Astrocyte of the spinal cord (primary cell): ENCODE results near the gene IFNW1.

Source experiments
- DNase-seq: peaks from one replicate; pipeline ENCODE4 v3.0.0; 2011; ENCODE audit warnings: low read depth, low spot score
- H3K4me3 ChIP-seq: 2 replicates; pipeline ENCODE4 v1.5.1; 2011; ENCODE audit warnings: low read depth, mild to moderate bottlenecking, low read length, moderate library complexity
- in situ Hi-C: cut with HindIII; loops from 2 replicates; pipeline ENCODE4 v1.10.0; 2017; ENCODE audit warnings: low sequenced_read_pairs
- TF ChIP-seq, protein P1 (sequence below): IDR thresholded peaks from 2 replicates; pipeline ENCODE4 v1.5.1; 2012; ENCODE audit warnings: low read depth, mild to moderate bottlenecking, low read length, inconsistent platforms

The IFNW1 gene

DNA sequence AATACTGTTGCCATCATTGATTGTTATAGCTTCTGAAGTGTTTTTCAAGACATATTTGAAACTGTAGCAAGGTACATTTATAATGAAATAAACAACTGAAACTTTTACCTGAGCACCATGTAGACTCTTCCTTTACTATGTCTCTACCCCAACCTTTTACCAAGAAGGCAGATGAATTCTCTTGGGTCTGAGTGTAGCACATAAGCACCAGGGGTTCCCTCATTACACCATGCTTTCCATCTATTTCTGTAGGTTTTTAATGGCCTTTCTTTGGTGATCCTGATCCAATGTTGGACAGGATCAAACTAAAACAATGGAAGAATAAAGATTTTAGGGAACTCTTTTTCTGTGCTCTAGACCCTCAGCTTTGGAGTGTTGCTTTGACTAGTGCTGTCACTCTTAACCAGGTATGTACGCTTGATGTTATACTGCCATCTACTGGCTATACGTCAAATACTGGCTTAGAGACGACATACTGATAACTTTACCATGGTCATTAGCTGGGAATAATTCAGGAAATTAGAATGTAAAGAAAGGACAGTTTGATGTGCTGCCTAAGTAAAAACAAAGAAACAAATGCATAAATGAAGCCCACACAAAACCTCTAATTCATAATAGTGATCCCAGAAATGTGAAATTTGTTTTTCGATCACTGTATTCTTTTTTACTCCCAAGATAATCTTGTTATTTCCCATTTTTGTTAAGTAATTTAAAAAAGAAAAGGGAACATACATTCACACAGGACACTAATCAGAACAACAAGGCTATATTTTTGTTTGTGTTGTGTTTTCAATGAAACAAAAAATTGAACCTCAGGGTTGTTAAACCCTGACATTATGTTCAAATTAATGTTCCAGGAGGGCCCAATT, 30.7 kb downstream of the IFNW1 start:
- peak; percentile 75 for DNase-seq
- TF ChIP-seq, protein P1, sequence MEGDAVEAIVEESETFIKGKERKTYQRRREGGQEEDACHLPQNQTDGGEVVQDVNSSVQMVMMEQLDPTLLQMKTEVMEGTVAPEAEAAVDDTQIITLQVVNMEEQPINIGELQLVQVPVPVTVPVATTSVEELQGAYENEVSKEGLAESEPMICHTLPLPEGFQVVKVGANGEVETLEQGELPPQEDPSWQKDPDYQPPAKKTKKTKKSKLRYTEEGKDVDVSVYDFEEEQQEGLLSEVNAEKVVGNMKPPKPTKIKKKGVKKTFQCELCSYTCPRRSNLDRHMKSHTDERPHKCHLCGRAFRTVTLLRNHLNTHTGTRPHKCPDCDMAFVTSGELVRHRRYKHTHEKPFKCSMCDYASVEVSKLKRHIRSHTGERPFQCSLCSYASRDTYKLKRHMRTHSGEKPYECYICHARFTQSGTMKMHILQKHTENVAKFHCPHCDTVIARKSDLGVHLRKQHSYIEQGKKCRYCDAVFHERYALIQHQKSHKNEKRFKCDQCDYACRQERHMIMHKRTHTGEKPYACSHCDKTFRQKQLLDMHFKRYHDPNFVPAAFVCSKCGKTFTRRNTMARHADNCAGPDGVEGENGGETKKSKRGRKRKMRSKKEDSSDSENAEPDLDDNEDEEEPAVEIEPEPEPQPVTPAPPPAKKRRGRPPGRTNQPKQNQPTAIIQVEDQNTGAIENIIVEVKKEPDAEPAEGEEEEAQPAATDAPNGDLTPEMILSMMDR, result peak; percentile 81
- in situ Hi-C loops, result no loop called here
- H3K4me3 ChIP-seq, result no peak overlapping the region

DNA sequence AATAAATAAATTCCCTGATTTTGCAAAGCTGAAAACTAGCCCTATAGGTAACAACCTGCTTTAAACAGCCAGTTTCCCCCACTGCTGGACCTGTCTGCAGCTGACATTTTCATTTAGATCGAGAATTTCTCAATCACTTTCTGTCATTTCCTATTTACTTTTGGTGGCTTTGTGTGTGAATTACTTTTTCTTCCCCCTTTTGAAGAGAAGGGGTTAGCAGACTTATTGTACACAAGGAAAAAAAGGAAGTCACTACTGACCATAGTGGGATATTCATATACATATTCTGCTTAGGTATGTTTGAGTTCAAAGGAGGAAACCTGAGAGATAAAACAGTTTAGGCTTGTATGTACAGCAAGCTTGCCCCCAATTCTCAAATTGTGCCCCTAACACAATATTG, 36.8 kb downstream of the IFNW1 start:
- H3K4me3 ChIP-seq, result no peak overlapping the region
- in situ Hi-C loops, result no loop called here
- TF ChIP-seq, protein P1, result no peak
- DNase-seq, result no peak

DNA sequence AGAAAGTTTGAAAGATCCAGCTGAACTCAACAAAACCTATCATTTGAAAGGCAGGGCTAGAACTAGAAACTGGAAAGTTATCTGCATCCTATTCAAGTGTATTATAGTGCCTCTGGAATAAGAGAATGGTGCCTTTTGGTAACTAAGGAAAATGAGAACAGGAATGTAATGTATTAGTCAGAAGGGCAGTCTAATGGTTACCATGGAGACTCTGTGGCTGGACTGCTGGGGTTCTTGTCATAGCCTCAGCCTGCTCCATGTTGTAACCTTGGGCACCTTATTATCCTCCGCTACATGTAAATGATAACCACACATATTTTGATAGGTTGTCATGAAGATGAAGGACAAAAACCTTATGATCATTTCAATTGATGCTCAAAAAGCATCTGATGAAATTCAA, 39.3 kb downstream of the IFNW1 start:
- in situ Hi-C loops, result no loop called here
- TF ChIP-seq, protein P1, result no peak
- no peak overlapping the region for H3K4me3 ChIP-seq
- peak; percentile 12 for DNase-seq

DNA sequence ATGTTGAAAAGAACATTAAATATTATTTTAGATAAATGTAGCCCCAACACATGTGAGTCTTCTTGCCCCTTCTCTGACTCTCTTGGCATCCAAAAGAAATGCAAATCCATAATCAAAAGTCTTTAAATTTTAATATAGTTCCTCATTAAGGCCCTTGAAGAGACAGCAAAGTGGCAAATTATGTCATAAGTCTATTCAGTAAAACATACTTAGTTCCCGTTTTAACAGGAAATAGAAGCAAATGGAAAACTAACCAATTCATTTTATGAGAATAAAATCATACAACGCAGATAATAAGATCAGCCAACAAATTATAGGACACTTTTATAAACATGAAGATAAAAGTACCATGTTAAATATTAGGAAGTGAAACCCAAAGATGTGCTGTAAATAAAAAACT, 43.8 kb downstream of the IFNW1 start:
- no peak overlapping the region for H3K4me3 ChIP-seq
- in situ Hi-C loops, result no loop called here
- no peak for DNase-seq
- TF ChIP-seq, protein P1, result no peak

DNA sequence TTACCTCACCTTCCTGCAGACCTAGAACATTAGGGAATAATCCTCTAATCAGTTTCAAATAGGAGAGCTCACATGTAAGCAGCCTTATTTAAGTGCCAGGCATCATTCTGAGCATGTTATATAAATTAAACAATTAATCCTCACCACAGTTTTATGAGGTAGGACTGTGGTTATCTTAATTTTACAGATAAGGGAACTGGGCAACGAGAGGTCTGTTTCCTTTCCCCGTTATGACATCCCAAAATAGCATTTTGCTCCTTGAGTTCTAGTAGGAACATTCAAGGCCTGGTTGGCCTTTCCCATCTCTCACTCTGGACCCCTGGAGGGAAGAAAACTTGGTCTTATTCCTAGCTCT, 44.8 kb downstream of the IFNW1 start:
- in situ Hi-C loops, result no loop called here
- TF ChIP-seq, protein P1, result no peak
- no peak for DNase-seq
- no peak overlapping the region for H3K4me3 ChIP-seq

DNA sequence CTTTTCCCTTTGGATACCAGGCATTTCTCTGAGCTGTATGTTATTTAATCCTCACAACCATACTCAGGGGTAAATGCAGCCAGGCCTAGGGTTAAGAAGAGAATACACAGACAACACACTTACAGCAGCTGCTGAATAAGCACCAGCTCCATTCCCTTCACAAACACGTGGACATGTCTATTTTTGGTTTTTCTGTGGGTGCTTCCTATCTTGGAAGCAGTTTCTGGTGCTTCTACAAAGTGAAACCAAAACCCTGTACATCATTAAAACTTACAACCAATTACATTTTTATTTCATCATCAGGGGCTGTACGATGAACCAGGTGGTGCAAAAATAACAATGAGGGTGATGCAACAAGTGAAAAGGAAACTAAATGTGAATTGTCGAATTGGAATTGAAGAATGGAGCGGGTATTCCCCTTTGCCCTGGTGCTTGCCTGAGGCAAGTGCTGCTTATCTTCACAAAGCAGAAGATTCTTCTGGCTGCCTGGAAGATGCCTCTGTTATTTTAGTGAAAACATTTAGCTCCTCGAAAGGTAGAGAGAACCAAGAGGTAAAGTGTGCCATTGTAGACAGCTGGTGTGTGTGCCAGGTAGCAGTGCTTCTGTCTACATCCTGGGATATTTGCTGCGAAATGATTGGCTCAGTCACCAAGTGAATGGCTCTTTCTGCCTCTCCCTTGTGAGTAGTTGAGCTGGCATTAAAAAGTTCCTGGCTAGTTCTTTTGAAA, 45.3 kb downstream of the IFNW1 start:
- DNase-seq, result peak; percentile 59
- TF ChIP-seq, protein P1, result no peak
- in situ Hi-C loops, result no loop called here
- no peak overlapping the region for H3K4me3 ChIP-seq
